ENCODE data around the gene OR2C3.
"Not testable (repeated sequence)": the region's sequence is repeated elsewhere in the genome, so short reads cannot be mapped to it uniquely, and the experiment has no call there.

Gene OR2C3

DNA sequence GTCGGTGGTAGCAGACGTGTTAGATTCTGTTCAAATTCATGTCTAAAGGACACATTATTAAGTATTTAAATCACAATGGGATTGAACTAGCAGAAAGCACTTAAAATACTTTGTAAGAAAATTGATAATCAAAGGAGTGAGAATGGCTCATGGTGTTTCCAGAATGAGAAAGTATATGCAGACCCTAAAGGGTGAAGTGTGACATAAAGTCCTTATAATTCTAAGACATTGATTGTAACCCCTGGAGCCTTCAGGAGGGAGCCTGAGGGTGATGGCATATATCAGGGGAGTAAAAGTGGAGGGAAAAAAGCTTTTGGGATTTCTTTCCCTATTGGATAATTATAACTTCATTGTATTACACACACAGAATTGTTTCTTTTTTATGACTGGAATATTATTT is at the start of gene OR2C3:
Gene OR2C3 (minus strand): TSS at position 101 of the 400 bp plus-strand sequence. CDS start 3,929 bp downstream, outside the sequence.
- no peak for DNase-seq

DNA sequence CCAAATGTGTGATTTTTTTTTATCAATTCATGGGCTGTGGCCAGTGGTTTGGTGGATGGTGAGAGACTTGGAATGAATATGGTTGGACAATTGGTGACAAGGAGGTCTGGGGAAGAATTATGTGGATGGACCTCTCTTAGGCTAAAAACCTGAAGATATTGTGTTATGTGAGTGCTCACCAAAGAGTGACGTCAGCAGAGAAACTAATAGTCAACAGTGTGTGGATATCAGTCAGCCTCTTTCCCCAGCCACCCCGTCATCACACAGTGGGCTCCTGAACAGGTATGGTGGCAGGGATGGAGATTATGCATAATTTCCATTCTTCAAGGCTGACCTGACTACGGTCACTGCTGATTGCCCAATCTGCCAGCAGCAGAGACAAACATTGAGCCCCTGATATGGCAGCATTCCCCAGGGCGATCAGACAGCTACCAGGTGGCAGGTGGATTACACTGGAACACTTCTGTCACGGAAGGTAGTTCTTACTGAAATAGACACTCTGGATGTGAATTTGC is 42.8 kb upstream of the OR2C3 start:
- no peak for DNase-seq

DNA sequence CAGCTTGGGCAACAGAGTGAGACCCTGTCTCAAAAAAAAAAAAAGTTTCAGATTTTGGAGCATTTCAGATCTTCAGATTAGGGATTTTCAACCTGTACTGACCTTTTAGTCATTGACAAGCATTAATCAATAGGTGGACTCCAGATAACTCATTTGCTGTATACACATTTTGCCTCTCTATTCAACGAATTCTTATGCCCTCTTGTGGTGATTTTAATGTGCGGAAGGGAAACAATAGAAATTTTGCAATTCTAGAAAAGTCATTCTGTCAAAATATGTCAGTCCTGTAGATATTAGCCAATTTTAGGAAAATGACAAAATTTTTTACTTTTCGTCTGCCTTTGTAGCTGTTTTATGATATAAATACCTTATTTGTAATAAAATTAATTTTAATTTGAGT is 40.3 kb upstream of the OR2C3 start:
- peak; percentile 51 for DNase-seq

DNA sequence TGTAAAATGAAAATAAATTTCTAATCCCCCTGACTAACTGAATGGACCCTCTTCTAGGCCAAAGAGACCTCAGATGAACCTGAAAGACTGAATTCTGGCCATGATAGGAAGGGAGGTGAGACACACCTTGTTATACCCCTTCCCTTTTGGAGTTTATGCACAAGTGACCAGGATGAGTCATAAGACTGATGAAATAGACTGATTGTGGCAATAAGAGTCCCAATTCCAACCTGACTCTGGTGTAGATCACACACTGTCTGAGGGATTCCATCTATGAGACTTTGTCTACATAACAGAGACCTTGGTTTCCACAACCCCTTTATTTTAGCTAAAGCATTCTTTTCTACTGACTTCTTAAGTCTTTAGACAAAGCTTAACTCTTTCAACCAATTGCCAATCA is 38.4 kb upstream of the OR2C3 start:
- no peak for DNase-seq

DNA sequence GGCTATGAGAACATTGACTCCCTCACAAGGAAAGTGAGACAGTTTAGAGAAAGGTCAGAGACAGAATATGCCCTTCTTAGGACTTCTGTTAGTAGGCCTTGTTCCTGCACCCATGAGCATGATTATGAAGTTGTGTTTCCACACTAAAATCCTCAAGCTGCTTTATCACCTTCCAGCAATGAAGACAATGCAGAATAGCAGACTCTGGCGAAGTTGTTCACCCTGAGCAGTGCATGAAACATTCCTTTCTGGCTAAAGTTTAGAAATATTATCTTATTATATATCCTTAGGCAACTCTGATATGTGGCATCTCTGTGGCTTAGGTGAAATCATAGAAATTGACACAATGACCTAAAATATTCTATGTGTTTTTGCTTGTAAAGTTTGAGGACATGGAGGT is 38.0 kb upstream of the OR2C3 start:
- DNase-seq = no peak

DNA sequence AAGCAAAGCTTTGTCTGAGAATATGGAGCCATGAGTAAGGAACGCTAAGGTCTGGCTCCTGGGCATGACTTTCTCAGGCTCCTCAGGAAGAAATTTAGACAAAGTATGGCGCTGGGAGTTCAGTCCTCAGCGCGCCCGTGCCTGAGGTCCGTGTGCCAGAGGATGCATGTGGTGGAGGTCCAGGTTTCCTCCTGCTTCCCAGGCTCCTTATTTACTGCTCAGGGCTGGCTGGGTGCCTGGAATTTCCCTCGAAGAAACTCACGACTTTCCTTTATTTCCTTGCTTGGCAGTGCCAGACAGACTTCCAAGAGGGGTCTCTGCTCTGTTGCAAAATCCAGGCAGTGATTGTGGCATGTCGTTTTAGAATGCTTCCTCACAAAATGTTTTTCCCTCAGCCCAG is 26.0 kb upstream of the OR2C3 start:
- DNase-seq = no peak

DNA sequence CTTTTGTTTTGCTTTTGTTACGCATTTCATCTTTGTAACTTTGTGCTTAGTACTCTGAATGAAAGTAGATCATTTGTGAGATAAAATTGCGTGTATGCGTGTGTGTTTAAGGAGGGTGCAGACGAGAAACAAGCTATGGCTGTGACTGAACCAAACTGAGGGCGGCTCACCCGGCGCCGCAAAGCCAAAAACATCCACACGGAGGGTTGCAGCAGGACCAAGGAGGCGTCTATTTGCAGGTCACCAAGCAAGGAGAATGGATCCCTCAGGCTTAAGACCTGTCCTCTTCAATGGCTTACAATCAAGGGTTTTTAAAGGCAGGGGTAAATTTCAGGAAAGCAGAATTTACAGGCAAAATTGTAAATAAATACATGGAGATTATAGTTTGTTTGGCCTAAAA is 25.5 kb upstream of the OR2C3 start:
- DNase-seq = no peak

DNA sequence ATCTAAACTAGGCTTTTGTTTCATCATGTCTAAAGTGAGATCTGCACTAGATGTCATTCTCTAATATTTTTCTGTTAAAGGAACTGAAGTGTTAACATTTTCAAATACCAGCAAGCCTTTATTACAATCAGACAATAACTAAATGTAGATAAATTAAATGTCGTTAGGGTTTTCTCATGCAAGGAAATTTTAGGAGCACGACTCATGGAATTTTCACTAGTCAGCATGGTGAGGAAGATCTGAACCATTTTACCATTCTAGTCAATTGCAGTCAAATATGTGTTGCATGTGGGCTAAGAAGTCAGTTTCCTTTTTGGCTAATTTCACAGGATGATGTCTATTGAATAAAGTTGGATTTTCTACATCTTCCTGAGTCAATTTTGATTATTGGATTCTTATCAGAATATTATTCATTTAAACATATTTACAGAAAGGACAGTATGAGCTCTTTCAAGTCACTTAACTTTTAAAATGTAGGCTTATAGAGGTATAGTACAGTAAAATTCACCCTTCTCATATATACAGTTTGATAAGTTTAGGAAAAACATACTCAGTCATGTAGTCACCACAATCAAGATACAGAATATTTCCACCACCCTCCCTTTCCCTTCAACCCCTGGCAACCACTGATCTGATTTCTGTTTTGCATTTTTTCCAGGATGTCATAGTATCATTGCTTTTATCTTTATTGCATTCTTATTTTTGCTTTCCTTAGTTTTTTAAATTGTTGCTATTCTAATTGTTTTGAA is 21.9 kb upstream of the OR2C3 start:
- no peak for DNase-seq

DNA sequence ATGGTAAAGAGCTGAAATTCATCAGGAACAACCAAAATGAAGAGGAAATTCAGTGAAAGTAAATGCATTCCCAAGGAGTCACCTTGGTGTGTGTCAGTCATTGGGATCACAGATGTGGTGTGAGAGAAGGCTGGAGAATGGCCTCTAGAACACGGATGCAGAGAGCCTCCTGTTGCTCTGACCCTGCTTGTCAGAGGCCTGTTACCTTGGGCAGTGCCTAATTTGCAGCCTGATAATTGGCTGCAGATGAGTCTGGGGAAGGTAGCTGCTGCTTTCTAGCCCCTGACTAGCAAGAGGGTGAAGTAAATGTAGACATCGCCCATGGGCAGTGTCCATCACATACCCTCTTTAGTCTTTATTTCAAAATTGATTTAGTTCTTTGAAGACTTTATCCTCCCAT is 16.0 kb upstream of the OR2C3 start:
- no peak for DNase-seq

DNA sequence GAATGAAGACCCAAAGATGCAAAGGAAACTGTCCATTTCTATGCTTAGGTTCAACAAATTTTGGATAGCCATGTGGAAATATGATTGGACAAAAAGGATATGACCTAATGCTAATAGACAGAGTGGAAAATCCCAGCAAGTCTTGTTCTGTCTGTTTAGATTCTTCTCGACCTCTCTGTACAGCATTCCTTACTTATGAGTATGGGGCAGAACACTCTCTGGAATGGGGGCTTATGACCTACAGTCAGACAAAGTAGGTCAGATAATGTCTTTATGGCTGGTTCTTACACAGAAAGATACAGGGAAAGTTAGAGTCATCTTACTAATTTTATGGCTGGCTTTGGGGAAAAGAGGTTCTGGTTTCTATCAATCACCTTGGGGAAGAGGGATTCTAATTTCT is 15.5 kb upstream of the OR2C3 start:
- no peak for DNase-seq

DNA sequence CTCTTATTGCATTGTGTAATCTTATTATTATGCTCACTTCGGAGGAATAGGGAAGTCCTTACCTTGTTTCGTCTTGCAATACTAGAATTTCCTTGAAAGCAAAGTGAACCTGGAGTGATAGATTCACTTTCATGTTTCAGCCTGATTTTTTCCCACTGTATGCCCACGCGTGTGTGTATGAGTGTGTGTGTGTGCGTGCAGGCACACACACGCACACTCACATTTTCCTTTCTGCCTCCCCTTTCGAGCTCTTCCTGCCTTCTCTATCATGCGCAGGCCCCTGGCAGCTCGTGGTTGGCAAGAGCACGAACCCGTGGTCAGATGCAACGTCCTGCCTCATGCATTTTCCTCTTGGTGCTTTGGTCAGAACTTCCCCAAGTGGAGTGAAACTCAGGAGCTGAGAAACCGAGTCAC is 12.5 kb upstream of the OR2C3 start, which contains the start of gene GCSAML:
Gene GCSAML (plus strand): TSS at position 366 of the 414 bp plus-strand sequence. CDS start 58 bp downstream, outside the sequence.
- no peak for DNase-seq

DNA sequence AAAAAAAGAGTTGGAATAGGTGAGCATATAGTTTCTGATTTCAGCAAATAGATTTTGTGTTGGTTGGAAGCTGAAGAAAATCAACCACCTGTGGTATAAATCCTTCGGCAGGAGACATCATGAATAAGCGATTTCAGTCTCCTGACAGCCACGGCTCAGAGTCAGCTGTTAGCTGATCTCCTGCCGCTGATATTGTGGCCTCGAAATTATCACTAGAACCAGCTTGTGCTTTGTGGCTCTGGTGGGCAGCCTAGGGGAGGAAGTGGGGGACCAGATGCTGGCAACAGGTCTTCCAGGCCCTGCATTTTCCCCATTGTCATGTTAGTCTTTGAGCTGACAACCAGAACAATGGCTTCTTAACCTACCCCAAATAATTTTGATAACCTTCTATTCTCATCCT is 11.9 kb upstream of the OR2C3 start:
- no peak for DNase-seq

DNA sequence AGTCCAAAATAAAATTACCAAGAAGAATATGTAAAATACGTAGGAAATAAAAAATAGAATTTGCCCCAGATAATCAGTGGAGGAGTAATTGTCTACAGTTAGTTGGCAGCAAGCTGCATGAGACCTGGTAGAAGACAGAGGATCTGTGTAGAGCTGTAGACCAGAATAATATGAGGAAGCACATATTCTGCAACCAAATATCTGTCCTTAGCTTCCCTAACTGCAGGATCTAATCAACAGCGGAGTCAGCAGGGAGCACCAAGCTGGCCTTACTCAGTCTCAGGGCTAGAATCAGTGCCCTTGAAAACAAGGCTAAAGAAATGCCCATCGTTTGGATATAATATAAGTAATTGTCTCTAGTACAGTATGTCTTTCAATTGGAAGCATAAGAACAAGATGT is 6.6 kb upstream of the OR2C3 start:
- no peak for DNase-seq

DNA sequence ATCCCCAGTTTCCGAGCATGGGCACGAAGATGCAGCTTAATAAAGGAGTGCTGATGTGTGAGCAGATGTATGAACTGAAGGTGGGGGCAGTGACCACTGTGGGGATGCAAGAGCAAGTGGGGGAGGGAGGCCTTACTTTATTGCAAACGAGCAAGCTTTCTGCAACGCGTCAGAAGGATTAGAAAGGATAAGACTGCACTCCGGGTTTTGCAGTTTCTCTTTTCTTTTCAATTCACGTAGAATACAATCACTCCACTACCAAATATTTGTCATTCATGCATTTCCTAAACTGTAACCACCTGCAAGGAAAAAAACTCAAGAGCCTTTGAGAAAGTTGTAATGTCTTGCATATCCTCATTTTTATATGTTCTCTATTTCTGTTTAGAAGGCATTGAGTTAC is 4.3 kb upstream of the OR2C3 start:
- no peak for DNase-seq

DNA sequence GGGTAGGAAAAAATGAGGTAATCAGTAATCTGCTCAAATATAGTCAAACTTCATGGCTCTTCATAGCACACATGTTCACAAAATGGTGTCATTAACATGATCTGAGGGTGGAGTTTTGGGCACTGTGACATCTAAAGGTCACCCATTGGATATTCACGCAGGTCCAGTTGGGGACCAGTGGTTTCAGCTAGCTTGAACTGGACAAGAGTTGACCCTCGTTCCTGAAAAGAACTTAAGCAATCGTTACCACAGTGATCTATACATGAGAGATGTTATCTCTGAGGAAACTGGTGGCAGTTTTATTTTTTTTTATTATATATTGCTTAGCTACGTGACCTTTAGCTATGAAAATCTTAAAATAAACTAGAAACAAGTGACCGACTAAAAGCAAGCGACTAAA is 3.0 kb upstream of the OR2C3 start:
- DNase-seq = no peak

DNA sequence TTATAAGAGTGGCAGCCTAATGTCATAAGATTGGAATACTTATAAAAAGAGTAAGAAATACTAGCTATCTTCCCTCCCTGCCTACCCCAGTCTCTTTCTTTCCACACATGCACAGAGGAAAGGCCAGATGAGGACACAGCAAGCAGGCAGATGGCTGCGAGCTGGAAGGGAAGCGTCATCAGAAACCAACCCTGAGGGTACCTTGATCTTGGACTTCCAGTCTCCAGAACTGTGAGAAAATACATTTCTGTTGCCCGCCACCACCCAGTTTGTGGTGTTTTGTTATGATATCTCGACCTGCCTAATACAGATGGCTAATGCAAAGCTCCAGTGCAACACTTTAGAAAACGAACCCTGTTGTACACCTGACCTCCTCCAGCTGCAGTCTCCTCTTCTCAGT is 2.3 kb upstream of the OR2C3 start:
- no peak for DNase-seq

DNA sequence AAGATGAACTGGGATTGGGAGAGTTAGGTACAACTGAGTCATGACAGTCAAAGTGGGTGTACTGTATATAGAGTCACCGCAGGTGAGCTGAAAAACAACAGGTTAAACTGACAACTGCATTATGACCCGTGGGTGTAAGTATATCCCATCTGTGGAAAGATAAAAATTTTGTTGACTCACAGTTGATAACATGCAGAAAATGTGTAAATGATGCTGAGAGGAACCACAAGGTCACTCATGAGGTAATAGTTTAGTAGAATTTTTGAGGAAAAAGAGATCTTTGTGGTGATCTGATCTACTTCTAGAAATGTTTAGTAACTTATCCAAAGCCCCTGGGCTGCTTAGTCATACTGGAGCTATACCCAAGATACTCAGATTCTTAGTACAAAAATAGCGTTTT is 838 bp downstream of the OR2C3 start:
- peak; percentile 57 for DNase-seq

DNA sequence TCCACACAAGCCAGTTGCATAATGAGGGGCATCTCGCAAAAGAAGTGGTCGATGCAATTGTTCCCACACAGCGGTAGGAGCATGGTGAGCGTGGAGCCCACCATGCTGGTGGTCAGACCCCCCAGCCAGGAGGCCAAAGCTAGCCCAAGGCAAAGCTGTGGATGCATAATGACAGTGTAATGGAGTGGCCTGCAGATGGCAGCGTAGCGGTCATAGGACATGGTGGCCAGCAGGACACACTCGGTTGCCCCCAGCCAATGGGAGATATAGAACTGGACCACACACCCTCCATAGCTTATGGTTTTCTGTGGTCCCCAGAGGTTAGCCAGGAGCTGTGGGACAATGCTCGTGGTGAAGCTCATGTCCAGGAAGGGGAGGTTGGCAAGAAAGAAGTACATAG is 4.3 kb downstream of the OR2C3 start:
- DNase-seq = no peak

DNA sequence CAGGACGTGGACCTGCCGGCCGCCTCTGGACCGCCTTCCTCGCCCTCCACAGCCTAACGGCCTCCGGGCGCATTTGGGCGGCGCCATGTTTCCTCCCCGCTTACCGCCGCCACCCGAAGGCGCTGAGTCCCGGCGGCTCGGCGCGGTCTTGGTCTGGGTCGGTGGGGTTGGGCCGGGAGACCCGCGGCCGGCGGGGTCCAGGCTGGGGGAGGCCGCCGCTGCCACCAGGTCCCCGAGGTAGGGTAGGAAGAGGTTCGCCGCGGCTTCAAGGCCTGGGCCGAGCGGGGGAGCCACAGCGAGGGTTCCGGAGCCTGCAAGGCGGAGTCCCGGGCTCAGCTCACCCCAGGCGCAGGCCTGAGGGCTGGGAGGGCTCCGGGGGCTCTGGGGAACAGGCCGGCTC is 5.5 kb downstream of the OR2C3 start:
- DNase-seq = no peak

DNA sequence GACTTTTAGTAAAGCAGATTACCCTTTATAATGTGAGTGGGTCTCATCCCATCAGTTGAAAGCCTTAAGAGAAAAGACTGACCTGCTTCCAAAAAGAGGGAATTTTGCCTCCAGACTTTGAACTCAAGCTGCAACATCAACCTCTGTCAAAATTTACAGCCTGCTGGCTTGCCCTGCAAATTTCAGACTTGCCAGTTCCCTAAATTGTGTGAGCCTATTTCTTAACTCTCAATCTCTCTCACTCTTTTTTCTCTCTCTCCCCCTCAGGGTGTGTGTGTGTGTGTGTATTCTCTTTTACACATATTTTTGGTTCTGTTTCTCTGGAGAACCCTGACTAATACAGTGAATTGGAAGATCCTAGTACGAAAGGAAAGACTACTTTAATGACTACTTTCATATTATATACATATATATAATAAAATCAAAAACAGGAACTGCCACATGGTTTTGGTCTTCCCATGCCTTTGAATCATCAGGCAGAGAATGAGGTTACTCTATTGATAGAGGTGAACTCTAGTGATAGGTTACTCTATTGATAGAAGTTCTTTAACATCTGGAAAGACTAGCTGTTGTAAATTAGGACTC is 6.4 kb downstream of the OR2C3 start:
- DNase-seq = peak; percentile 54

DNA sequence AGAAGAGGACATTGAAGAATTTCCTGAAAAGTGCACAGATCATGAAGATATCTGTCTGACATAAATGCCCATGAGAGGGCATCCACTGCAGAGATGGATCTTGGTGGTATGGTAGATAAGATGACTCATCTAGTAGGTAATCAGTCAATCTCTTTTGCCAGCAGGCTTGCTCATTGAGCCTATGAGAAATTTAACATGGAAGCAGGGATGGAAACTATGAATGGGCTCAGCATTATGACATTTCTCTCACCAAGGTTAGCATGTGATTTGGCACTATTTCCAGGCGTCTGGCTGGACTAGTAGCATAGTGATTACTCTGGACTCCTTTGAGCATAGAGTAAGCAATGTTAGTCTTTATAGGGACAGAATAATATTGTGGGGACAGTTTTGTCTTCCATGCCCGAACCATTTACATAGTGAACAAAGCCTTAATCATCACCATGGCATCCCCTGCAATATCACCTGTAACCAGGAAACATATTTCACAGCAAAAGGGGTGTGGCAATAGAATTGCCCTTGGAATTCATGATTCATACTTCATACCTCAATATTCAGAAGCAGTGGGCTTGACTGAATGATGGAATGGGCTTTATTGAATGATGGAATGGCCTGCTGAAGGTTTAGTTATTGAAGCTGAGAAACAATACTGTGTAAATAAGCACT is 7.3 kb downstream of the OR2C3 start:
- no peak for DNase-seq

DNA sequence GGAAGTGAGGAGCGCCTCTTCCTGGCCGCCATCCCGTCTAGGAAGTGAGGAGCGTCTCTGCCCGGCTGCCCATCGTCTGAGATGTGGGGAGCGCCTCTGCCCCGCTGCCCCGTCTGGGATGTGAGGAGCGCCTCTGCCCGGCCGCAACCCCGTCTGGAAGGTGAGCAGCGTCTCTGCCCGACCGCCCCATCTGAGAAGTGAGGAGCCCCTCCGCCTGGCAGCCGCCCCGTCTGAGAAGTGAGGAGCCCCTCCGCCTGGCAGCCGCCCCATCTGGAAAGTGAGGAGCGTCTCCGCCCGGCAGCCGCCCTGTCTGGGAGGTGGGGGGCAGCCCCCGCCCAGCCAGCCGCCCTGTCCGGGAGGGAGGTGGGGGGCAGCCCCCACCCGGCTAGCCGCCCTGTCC is 14.4 kb downstream of the OR2C3 start:
- not testable (repeated sequence) for DNase-seq

DNA sequence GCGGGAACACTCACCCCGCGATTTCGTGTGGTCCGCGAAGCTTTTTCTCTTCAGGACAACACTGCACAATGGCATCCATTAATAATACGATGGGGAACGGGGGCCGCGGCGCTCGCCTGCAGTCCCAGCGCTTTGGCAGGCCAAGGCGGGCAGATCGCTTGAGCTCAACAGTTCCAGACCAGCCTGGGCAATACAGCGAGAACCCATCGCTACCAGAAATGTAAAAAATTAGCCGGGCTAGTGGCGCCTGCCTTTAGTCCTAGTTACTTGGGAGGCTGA is 17.7 kb downstream of the OR2C3 start:
- DNase-seq = no peak

Data from MV-4-11 (cell line).